ENCODE results near the gene SLC25A33.
"Not testable (repeated sequence)": the region's sequence is repeated elsewhere in the genome, so short reads cannot be mapped to it uniquely, and the experiment has no call there.

SLC25A33 gene, protein sequence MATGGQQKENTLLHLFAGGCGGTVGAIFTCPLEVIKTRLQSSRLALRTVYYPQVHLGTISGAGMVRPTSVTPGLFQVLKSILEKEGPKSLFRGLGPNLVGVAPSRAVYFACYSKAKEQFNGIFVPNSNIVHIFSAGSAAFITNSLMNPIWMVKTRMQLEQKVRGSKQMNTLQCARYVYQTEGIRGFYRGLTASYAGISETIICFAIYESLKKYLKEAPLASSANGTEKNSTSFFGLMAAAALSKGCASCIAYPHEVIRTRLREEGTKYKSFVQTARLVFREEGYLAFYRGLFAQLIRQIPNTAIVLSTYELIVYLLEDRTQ

GRCh38 chr1:9539165-9539828, at the start of gene SLC25A33:
Gene SLC25A33, plus strand, starts transcription at chr1:9539465. Its CDS starts 227 bp downstream, at chr1:9539692.
- peak; percentile 97 for DNase-seq

DNA sequence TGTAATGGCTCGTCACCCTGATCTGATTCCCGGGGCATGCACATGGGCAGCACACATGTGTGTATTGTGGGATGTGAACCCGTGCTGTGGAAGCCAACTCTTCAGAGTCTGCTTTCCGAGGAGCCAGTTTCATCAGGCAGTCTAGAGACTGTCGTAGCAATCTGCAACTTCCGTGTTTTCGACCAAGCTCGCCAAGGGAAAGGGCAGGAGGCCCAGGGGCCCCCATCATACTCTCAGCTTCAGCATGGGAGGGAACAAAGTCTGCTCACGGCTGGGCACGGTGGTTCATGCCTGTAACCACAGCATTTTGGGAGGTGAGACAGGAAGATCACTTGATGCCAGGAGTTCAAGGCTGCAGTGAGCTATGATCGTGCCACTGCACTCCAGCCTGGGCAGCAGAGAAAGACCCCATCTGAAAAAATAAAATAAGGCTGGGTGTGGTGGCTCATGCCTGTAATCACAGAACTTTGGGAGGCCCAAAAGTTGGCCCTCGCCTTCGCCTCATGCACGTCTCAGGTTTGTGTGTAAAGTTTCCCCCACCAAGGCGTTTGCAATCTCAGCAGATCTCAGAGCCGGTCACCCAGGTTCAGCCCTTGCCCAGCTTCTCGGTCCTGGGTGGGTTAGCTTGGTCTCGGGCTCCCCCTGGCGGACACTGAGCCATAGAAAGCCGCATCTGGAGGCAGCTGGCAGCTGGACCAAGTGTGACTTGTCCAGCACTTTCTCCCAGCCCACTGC, 48.5 kb upstream of the SLC25A33 start:
- peak; percentile 74 for DNase-seq

DNA sequence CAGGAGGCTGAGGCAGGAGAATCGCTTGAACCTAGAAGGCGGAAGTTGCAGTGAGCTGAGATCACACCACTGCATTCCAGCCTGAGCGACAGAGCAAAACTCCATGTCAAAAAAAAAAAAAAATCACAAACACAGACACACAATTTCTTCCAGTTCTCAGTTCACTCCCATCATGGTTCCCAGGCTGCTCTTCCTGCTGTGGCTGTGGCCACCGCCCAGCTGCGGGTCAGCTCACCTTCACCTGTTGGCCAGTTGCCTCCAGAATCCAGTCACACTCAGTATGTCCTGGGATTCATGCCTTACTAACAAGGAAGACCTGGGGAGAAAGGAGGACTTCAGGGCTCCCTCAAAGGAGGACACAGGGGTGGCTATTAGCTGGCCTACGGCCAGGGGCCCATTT, 45.9 kb upstream of the SLC25A33 start:
- DNase-seq, result no peak

GRCh38 chr1:9494936-9495758, 44.1 kb upstream of the SLC25A33 start:
- DNase-seq, result peak; percentile 53

DNA sequence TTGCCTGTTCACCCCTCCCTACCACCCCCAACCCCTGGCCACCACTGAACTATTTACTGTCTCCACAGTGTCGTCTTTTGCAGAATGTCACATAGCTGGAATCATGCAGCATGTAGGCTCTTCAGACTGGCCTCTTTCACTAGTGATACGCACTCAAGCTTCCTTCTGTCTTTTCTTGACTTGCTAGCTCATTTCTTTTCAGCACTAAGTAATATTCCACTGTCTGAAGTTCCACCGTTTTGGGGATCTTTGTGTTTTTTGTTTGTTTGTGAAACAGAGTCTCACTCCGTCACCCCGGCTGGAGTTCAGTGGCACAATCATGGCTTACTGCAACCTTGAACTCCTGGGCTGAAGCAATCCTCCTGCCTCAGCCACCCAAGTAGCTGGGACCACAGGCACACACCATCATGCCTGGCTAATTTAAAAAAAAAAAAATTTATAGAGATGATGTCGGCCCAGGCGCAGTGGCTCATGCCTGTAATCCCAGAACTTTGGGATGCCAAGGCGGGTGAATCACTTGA, 43.4 kb upstream of the SLC25A33 start:
- DNase-seq, result no peak

- DNase-seq, result no peak
Observed at GRCh38 chr1:9500756-9501754, 38.2 kb upstream of the SLC25A33 start.

- DNase-seq, result no peak
Observed at GRCh38 chr1:9503001-9503675, 36.1 kb upstream of the SLC25A33 start.

DNA sequence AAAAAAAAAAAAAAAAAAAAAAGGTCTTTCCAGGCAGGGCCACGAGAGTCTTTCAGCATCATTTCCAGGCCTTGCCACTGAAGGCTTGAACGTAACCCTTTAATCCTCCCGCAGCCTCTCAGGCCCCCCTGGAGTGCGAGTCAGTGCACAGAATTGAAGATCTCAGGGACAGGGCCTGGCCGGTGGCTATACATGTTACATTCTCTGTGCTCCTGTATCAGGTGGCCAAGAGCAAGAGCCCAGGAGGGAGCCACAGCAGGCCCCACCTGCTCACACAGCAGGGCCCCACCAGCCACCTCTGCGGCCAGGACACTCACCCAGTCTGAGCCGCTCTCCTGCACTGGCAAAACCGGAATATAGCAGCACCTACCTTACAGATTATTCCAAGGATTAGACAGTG, 34.1 kb upstream of the SLC25A33 start:
- no peak for DNase-seq

GRCh38 chr1:9506901-9507300, 32.4 kb upstream of the SLC25A33 start:
- no peak for DNase-seq

- no peak for DNase-seq
Observed at GRCh38 chr1:9510130-9510529, 29.1 kb upstream of the SLC25A33 start.

GRCh38 chr1:9515550-9515949, 23.7 kb upstream of the SLC25A33 start:
- not testable (repeated sequence) for DNase-seq

DNA sequence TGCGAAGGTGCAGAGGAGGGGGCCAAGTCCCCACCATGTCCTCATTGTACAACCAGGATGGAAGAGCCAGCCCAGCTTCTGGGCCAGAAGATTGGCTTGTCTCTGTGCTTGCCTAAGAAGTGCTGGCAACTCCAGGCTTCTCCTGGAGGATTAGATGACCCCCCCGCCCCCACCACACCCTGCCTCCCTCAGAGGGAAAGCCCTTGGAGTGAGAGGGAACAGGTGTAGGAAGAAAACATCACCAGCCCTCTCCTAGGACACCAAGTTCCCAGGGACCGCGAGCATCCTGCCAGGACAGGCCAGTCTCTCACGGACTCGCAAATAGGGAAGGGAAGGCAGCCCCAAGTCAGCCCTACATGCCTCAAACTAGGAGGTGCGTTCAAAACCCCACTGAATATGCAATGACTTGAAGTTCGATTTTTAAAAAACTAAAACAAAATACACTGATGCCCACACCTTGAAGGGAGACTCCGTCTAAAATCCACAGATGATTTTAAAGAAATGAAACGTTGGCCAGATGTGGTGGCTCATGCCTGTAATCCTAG, 20.7 kb upstream of the SLC25A33 start:
- no peak for DNase-seq

- DNase-seq, result no peak
Observed at GRCh38 chr1:9520411-9520810, 18.9 kb upstream of the SLC25A33 start.

DNA sequence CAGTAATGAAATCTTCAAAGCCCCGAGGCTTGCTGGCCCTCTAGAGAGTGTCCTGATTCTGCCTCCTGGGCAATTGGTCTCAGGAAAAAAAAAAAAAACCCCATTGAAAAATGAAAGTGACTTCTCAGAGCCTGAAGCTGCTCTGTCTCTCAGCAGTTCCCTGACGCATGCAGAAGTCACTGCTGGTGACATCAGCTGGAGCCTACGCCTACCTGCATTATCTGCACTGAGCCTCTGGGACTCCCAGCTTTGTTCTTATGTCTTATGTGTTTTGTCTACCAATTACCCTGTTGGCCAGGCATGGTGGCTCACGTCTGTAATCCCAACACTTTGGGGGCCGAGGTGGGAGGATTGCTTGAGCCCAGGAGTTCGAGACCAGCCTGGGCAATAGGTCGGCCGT, 10.1 kb upstream of the SLC25A33 start:
- no peak for DNase-seq

GRCh38 chr1:9530320-9530719, 8.9 kb upstream of the SLC25A33 start:
- DNase-seq, result no peak

GRCh38 chr1:9534953-9535352, 4.3 kb upstream of the SLC25A33 start:
- no peak for DNase-seq

GRCh38 chr1:9536301-9536700, 3.0 kb upstream of the SLC25A33 start:
- no peak for DNase-seq

GRCh38 chr1:9537863-9538668, 1.2 kb upstream of the SLC25A33 start:
- DNase-seq, result no peak

DNA sequence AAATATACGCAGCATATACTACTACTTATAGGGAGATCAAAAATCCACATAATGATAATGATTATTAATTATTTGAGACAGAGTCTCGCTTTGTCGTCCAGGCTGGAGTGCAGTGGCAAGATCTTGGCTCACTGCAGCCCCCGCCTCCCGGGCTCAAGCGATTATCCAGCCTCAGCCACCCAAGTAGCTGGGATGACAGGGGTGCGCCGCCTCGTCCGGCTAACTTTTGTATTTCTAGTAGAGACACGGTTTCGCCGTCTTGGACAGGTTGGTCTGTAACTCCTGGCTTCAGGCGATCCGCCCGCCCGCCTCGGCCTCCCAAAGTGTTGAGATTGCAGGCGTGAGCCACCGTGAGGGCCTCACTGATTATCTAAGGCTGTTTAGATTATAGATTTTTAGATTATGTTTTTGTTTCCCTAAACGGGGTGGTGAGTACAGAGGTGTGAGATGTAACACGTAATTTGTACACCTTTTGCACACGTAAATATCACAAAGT, 548 bp upstream of the SLC25A33 start:
- DNase-seq, result no peak
